Superior temporal gyrus (tissue), 1 donor: ENCODE data around the gene CALML3.
"Not testable (repeated sequence)": the region's sequence is repeated elsewhere in the genome, so short reads cannot be mapped to it uniquely, and the experiment has no call there.

ENCODE experiments used
- DNase-seq: peaks from one replicate; pipeline ENCODE4 v3.0.0-alpha.2; 2016; ENCODE audit errors: extremely low spot score

CALML3 gene

DNA sequence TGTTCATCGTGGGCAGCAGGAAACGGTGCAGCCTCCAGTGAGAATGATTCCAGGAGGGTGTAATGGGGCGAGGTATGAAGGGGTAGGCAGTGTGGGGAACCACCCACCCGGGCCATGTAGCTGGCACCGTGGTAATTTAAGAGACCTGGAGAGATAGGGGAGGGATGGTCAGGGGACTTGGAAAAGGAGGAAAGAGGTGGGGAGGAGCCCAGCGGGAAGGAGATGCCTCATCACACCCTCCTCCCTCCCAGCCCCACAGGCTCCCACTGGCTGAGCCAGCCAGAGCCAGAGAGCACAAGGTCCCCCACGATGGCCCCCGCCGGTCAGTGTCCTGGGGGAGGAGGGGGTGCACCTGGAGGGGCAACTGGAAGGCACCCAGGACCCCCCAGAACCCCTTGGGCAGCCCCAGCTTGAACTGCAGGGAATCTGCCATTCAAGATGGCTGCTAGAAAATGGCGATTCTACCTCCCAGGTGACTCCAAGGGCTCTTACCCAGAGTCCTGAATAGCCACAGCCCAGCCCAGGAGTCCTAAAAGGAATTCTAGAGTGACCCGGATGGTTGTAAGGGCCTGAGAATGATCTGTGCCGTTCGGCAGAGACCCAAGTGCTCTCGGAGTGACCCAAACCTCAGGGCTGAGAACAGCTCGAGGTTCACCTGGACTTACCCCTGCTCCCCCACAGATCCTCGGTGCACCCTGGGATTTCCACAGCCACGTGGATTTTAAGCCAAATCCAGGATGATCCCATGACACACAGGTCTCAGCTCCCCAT lies 28.8 kb downstream of the CALML3 start:
- no peak for DNase-seq

DNA sequence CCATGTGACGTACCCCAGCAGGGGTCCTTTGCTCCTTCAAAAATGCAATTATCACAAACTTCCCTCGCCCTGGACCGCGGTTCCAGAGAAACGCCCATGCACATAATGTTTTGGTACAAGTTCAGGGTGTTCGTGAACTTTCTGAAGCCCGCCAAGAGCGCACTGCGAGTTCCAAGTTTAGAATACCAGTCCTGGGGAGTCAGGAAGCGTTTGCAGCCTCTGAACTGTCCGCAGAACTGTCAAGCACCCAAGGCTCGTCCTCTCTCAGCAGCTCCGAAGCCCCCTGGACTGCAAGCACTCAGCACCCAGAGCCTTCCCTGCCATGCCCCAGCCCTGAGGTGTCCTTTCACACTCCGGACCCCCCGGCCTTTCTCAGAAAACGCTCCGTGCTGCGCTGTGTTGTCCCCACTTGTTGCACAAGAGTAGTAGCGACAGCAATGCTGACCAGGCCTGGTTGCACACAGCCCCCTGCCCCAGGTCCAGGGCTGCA lies 30.3 kb downstream of the CALML3 start:
- DNase-seq = no peak

DNA sequence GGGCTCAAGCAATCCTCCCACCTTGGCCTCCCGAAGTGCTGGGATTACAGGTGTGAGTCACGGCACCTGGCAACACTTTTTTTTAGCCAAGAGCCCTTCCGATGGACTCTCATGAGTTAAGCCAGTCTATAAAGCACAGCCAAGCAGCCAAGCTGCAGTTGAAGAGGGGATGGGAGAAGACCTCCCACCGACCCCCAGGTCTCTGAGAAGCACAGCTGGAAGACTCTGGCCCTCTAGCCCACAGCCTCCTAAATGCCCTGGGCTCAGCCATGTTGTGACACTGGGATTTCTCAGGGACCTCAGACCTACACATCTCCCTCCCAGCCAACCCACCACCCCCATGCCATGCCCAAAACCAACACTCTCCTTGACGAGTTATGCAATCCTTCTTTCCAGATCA lies 31.1 kb downstream of the CALML3 start:
- DNase-seq = no peak

DNA sequence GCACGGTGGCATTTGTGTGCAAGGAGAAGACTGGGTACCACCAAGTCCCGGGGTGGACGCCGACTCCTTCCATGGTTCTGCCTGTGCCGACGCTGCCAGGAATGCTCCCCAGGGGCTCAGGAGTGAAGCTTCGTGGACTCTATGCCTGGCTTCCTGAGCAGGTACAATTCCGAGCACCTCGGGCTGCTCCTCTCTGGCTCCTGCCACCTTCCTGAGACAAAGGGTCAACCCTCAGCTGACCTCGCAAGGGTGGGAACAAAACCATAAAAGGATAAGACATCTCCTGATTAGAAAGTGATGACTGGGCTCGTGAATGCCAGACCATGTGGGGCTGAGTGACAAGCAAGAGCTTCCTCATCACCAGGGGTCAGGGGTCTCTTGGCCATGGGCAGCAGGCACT lies 31.8 kb downstream of the CALML3 start:
- no peak for DNase-seq

DNA sequence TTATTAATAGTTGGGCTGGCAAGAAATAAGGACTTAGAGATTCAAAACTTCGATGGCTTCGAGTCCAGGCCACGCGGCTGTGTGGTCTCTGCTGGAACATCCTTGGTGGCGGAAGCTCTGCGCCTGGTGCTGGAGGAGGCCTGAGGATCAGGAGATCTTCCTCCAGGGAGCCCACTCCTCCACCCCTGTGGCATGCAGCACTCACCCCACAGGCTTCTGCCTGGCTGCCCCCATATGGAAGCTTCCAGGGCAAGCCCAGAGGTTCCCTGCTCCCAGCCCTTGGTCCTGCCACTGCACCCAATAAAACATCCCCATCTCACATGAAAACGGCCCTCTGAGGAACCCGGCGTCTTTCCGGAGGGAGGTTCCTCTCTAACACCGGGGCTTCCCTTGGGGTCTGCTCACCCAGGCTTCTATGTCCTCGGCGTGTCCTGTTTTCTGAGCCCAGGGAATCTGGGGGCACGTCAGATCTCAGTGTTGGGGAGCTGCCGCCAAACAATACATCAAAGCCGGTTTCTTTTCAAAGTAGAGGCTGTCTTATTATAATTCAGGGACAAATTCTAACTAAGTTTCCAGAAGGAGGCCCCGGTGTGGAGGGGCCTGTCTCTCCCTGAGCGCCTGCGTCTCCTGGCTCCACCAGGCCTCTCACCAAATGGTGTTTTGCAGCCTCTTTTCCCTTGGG lies 32.4 kb downstream of the CALML3 start:
- DNase-seq = no peak

DNA sequence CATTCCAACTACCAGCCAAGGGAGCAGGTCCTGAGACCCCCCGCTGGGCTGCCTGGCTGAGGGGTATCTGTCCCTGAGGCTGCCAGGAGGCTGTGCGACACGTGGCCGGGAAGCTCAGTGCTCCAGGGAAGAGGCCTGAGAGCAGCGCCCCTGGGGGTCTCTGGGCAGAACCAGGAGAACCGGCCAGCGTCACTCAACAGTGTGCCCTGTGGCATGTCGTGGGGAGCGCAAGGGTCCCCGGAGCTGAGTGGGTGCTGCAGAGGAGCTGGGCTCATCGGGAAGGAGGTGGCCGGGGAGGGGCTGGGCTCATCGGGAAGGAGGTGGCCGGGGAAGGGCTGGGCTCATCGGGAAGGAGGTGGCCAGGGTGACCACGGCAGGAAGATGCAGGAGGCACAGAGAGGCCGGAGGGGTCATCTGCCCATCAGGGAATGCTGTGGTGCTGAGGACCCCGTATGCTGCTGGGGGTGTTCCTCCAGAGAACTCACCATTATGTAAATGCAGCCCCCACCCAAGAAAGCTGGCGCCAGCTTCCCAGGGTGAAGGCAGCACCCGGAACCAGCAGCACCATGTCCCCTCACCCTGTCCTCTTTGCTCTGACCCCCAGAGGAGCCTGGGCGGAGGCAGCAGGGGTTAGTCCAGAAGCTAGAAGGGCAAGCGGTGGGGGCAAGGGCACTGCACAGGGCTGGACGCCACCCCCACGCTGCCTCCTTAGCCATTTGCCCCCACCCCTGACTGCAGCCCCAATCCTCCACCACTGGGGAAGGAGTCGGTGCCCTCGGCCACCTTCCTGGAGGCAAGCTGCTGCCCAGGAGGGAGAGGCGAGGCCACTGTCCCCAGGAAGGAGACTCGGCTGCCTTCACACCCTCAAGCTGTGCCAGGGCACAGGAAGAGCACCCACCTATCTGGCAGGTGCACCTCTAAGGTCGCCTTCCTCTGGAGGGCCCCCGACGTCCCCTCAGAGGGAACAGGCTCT lies 33.3 kb downstream of the CALML3 start:
- no peak for DNase-seq

DNA sequence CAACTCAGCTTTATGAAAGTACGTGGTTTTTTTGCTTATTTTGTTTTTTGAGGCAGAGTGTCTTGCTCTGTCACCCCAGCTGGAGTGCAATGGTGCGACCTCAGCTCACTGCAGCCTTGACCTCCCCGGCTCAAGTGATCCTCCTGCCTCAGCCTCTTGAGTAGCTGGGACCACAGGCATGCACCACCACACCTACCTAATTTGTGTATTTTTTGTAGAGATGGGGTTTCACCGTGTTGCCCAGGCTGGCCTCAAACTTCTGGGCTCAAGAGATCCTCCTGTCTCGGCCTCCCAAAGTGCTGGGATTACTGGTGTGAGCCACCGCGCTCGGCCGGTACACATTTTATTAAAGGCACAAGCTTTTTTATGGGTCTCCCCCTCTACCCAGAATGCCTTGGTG lies 34.3 kb downstream of the CALML3 start:
- DNase-seq = not testable (repeated sequence)

DNA sequence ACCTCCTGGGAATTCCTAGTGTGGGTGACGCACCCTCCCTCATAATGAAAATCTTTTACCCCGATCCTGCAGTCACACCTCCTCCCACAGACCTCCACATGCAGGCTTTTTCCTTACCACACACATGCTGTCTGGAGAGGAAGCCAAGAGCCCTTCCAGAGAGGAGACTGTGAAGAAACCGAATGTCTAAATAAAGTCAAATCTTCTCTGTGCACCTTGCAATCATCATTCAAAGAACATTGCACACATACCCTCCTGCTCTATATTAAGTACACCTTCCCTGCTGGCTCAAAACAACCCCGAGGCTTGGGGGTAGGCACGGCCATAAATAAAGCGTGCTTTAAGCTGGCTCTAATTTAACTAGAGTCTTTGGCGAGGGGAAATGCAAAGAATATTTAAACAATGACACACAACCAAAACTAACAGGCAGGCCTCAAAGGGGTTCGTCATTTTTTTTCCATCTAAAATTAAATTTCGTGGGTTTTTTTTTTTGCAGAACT lies 34.9 kb downstream of the CALML3 start:
- peak; percentile 56 for DNase-seq

DNA sequence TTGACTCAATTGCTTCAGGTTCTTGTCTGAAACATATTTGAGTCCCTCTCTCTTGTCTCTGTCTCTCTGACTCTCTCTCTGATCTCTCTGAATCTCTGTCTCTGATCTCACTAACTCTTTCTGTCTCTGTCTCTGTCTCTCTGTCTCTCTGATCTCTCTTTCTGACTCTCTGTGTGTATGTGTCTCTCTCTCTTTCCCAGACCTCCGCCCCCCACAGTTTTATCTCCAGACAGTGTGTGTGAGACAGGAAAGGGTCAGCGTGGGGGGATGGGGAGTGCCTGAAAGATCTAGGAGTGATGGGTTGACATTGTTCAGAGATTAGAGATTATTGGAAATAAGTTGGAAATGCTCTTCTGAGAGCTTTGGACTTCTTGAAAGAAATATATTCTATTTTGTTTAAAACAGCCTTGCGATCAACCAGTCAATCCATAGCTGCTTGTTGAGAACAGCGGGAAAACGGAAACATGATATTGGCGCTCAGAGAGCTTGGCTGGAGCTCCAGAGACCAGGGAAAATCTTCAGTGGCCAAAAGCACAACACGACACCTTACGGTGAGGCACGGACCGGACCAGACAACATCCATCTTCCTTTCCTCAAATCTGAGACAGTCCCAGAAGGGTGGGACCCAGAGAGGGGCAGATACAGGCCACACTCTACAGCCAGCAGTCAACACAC lies 35.5 kb downstream of the CALML3 start:
- DNase-seq = no peak

DNA sequence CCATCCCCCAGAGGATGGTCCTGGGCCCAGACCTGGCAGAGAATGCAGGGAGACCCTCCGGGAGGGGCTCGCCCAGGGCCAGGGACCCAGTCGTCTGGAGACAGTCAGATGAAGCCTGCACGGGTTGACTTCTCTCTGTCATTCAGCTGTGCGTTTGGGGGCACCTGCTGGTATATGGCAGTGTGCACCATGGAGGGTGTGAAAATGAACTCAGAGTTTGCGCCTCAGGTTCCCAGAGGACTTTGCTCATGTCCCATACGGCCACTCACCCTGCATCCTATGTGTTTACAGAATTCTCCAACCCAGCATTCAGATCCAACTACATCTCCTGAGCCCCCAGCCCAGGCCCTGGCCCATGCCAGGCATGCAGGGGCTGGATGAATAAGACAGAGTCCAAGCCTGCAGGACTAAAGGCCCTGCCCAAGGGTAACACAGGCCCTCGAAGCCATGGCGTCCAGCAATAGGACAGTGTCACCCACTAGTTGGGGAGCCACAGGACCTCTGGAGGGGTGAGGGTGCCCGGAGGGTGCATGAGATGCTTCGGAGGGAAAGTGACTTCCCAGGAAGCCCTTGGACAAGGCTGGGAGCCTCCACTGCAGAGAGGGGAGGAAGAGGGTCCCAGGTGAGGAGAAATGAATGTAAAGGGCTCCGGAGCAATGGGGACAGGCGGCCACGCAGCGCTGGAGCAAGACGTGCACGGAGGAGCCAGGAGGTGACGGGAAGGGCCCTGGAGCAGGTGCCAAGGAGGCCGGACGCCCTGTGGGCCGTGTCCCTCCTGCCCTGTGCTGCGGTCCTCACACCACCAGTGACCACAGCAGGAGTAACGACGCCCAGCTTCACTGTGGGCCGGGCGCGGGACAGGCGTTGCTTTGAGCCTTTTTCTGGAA lies 36.3 kb downstream of the CALML3 start:
- DNase-seq = no peak

DNA sequence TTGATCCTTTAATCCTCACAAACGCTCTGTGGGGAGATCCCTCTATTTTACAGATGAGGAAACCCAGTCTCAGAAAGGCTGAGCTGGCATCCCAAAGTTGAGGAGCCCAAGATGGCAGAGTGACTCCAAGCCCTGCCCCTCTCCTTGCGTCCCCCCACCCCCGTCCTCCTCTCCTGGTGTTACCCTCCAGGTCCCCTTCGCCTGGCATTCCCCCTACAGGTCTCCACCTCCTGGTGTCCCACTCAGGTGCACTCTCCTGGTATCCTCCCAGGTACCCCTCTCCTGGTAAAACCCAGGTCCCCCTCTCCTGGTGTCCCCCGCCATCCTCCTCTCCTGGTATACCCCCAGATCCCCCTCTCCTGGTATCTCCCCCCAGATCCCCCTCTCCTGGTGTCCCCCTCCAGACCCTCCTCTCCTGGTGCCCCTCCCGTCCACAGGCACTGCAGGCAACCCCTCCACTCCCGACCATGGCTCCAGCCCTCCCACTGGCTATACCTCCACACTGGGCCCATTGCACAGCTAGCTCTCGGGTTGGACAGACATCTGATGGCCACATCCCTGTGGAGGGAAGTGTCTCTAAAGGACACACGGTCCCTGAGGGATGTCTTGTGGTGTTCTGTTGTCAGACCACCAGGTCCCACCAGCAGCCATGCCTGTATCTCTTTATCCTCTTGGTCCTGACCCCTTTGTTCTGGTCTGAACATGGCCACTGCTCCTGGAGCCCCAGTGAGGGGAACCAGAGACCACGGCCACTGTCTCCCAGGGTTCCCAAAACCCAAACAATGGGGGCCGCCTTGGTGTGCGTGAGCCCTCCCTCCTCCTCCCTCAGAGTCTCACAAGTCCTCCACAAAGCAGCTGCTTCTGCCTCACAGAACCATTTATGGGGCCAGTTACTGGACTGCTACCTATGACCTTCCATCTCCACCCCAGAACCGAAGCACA lies 37.2 kb downstream of the CALML3 start:
- DNase-seq = no peak

DNA sequence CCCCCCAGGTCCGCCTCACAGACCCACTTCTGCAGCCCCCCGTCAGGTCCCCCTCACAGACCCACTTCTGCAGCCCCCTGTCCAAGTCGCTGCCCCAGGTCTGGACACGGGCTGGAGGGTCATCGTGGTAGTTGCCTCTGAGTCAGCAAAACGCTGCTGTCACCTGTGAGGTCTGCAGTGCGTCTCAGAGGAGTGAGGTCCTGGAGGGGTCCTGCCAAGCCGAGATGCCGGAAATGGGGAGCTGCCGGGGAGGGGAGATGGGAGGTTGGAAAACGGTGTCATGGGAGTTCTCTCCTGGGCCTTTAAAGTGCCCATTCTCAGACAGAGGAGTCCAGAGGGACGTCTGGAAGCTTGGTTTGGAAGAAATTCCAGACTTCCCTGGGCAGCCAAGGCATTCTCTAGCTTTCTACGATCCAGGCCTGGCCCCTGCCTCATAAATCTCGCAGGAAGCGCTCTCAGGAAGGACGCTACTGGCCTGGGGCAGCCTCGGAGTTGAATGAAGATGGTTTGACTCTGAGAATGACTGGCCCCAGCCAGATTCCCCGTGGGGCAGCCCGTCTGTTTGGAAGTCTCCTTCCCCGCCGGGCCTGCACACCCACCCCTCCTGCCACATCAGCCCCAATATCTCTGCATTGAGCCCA lies 38.7 kb downstream of the CALML3 start:
- DNase-seq = no peak

DNA sequence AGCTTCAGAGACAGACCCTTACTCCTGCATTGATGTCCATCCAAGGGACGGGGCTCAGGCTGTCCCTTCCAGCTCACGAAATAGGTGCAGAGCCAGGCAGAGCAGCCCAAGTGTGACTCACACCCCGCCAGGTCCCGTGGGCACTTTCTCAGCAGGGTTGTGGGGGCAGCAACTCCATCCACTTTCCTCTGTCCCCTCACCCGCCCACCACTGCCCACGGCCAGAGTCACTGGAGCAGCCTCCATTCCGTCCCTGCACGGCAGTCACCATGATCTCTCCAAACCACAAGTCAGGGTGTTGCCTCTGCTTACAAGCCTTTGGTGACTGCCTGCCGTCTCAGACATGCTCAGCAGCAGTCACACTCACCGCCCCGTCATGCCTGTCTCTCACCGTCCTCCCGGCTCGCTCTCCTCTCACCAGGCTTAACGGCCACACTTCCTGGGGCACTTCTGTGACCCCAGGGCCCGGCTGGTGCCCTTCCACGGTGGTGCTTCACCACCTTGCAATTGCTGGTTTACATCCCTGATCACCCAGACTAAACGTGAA lies 39.3 kb downstream of the CALML3 start:
- DNase-seq = no peak

DNA sequence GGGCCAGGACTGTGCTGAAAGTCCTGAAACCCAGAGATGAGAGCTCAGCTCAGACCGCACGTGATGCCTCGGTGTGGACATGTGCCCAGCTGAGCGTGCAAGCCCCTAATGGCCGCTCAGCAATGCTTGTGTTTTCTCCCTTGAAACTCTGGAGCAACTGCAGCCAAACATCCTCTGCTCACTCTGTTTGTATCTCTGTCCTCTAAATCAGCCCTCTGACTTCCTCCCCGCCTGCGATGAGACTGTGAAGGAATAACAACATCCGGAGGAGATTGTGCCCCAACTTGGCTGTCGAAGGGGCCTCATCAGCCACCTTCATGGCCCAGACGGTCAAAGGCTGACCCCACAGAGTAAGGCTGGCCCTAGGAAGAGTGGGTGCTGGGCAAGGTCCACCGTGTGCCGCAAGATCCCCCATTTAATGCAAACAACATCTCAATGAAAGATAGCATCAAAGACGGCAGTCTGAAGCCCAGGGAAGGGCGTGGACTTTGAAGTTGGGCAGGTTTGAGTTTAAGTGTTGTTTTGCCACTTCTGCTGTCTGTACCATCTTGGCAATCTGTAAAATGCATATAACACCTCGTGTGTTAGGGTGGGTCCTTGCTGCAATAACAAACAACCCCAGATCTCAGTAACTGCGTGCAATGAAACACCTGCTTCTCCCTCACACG lies 39.9 kb downstream of the CALML3 start:
- DNase-seq = no peak

DNA sequence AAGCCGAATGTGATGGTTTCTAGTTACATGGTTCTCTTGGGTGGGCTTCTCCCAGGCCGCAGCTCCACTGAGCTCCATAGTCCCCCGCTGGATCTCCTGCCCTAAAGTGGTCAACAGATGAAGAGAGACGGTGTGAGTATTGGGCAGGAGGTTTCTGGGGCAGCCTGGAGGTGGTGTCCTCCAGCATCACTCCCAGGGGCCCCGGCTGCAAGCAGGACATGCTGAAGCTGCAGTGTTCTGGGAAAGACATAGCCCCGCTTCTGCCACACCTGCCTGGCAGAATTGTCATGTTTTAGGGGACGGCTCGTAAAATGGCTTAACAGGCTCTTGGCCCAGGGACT lies 40.4 kb downstream of the CALML3 start:
- DNase-seq = no peak

DNA sequence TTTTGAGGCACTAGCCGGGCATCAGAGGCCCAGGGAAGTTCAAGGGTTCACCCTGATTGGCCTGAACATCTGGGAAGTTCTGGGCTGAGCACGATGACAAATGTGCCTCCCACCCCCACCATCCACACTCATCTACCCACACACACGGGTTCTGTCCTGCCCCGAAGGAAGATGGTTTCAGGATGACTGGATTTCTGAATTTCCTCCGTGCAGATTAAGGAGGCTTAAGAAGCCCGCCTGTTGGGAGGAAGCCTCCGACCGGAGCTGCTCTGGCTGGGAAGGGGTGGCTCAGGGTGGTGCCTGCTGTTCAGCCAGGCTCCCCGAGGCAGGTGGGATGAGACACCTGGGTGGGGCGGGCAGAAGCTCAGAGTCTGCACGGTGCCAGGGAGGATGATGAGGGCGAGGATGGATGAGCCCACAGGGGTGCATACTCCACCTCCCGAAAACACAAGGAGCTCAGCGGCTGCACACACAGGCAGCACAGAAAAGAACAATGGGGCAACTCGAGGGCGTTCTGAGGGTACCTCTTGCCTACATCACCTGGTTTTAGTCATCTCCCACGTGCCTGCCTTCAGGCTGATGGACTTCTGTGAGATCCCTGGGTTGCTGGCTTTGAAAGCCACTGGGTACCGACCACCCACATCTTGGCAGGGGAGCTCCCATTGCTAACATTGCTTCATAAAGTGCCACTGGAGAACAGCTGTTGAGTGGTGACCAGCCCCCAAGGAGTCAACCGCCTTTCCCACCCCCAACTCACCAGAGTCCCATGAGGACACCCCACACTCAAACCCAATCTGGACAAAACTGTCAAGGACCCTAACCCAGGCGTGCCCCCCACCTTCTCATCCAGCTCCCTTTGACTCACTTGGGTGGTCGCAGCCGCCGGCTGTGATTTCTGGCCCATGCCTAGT lies 41.2 kb downstream of the CALML3 start:
- no peak for DNase-seq

DNA sequence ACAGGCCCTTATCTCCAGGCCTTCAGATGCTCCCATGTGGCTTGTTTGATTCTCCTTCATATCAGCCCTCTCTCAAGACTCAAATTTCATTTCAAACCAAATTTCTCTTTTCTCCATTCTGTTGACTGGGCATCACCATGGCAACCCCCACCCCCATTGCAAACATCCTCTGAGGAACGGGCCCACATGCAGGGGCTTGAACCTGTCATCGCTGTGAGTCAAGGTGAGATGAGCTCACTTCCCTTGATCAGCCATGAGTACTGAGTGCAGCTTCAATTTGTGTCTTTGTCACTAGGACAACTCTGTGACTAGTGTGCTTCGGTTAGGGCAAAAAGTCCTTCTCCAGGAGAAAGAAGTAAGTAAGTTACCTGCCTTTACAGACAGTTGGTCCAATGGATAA lies 41.9 kb downstream of the CALML3 start:
- no peak for DNase-seq
